RWPE1 (cell line): ENCODE data around the gene PTPRR.
A peak's percentile ranks its signal among the peaks of the same experiment; 100 is the strongest.

Experiments
- CTCF ChIA-PET: fragments of 350-600 bp; sonication (Branson Sonifier 250); formaldehyde crosslinking; extraction: SDS; loops from one replicate; lab custom pipeline; 2021; lab: Yijun Ruan, JAX
- POLR2A ChIA-PET: fragments of 400-600 bp; formaldehyde crosslinking; extraction: SDS; loops from one replicate; lab custom pipeline; 2020; ENCODE audit warnings: antibody characterized with exemption; ENCODE audit not compliant: low non-redundant PET; lab: Yijun Ruan, JAX
- DNase-seq: peaks from one replicate; pipeline ENCODE4 v3.0.0; 2012; ENCODE audit warnings: low spot score
- H3K27ac ChIP-seq: fragments of 450-650 bp; 2 replicates; pipeline ENCODE4 v1.5.1; 2017
- CTCF ChIP-seq: fragments of 450-650 bp; conservative IDR thresholded peaks from 2 replicates; pipeline ENCODE4 v1.5.1; 2017; ENCODE audit warnings: low read depth, mild to moderate bottlenecking

PTPRR gene

DNA sequence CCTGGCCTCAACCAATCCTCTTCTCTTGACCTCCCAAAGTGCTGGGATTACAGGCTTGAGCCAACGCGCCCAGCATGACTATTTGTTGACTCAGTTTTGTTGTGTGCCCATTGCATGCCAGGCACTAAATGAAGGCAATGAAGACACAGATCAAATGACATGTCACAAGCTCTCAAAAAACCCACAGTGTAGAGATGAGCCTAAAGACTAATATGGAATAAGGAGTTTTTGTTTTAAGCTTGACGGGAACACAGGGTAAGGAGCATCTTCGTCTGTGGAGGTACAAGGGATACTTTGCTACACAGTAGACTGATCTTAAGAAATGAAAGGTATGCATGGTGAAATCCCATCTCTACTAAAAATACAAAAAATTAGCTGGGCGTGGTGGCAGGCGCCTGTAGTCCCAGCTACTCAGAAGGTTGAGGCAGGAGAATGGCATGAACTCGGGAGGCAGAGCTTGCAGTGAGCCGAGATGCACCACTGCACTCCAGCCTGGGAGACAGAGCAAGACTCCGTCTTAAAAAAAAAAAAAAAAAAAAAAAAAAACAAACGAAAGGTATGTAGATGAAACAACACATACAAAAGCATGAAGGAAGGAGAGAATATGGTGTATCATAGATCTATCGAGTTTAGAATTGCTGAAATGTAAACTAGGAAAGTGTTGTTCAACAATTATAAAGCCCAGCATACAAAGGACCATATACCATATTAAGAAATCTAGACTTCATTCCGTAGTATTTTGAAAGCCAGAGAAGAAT is 161.2 kb downstream of the PTPRR start:
- DNase-seq: no peak
- ChIA-PET POLR2A (no interaction called here), CTCF (interaction anchor here (0.6 kb wide), 1 partner anchor 19 kb away, joined by 4 read pairs; no protein-coding TSS in a partner anchor)
- no peak overlapping the region for H3K27ac ChIP-seq
- no peak for TF ChIP-seq CTCF

DNA sequence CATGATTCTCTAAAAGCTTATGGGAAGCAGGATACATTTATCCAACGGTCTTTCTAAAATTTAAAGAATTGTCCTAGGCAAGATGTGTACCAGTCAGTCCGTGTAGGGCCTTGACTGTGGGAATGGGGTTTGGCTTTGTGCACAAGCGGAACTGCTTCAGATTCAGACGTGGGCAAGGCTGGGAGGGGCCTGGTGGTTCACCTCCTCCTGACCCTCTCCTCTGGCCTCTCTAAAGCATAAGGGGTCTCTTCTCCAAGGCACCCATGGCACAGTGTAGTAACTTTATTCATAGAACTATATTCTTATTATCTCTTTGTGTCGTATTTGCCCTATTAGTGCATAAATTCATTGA is 162.1 kb downstream of the PTPRR start:
- no peak for TF ChIP-seq CTCF
- POLR2A ChIA-PET: no interaction called here
- CTCF ChIA-PET: no interaction called here
- H3K27ac ChIP-seq: no peak overlapping the region
- DNase-seq: no peak

DNA sequence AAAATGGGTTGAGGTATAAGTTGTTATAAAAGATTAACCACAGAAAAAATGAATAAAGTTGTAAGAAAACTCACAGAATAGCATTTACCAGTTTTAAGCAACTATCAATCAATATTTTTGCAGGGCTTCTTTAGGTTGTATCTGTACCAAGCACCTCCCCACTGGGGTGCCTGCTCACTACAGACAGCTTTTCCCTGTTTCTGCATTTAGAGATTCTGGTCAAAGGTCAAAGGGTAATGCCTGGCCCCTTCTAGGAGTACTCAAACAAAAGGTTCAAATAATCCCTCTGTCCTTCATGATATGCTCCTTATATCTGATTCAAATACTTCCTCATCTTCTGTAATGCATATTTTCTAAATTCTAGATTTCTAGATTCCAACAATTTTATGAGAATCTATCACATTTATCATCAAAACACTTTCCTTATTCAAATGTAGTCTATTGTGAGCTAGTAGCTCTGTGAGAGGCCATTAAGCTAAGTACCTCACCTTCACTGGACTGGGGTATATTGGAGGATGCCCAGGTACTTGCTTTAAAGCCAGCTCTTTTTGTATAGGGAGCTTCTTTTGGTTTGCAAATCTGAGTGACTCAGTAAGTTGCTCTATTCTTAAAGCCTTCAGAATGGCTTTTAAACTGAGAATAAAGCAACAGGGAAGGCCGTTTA is 162.6 kb downstream of the PTPRR start:
- no peak overlapping the region for H3K27ac ChIP-seq
- no peak for DNase-seq
- TF ChIP-seq CTCF: no peak
- POLR2A ChIA-PET: no interaction called here
- CTCF ChIA-PET: no interaction called here

- CTCF ChIA-PET: no interaction called here
- POLR2A ChIA-PET: no interaction called here
- DNase-seq: no peak
- TF ChIP-seq CTCF: no peak
- H3K27ac ChIP-seq: no peak overlapping the region
Measured at GRCh38 chr12:70756791-70757190, 163.7 kb downstream of the PTPRR start.

DNA sequence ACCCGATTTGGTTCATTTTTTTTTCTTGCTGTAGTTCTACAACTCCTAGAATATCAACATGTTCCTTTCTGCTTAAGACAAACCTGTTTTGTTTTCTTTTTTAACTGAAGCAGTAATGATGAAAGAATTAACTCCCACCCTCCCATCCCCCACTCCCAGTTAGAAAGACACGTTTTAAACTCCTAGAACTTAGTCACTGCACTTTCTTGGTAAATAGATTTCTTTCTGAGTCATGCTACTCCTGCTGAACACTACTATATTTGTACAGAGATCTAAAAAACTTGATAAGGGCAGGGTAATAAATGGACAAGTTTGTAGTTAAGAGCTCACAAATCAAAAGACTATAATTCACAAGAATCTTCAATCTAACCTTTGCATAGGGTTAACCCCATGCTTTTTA is 164.4 kb downstream of the PTPRR start:
- DNase-seq: peak; percentile 53
- POLR2A ChIA-PET: no interaction called here

GRCh38 chr12:70754330-70754741 is 166.2 kb downstream of the PTPRR start:
- ChIA-PET POLR2A (no interaction called here), CTCF (no interaction called here)
- DNase-seq: no peak
- no peak overlapping the region for H3K27ac ChIP-seq
- no peak for TF ChIP-seq CTCF

More for the DNA sequence above, 164.4 kb downstream of the PTPRR start:
- no peak overlapping the region for H3K27ac ChIP-seq
- CTCF ChIA-PET: no interaction called here
- TF ChIP-seq CTCF: no peak
